ENCODE measurements around the gene YLPM1. TPM values are rescaled to one million over a fixed set of nuclear protein-coding genes. Genes with fewer than 3 reads are reported as not detected.
A peak's percentile ranks its signal among the peaks of the same experiment; 100 is the strongest.

YLPM1 gene
- polyA plus RNA-seq, 1 donor: 52.9 TPM

DNA sequence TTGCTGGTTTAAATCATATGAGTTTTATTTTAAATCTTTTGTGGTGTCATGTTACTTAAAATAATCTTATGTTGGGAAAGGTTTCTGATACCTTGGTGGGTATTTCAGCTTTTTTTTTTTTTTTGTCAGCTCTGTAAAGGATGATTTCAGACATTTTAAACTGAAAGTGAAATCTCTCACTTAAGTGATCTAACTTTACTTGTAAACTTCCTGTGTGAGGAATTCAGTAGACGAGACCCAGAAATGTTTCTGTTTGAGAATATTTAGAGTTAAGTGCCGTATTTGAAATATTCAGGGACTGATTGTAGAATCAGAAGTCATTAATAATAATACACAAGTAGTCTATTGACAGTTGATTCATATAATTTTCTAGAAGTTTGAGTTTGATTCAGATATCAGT lies 75.0 kb downstream of the YLPM1 start:
- no peak overlapping the region for H3K27ac ChIP-seq (ENCODE audit: low read length)
- whole genome bisulfite sequencing (ENCODE audit: insufficient coverage, low lambda C conversion rate): no CpG with 5 or more reads among the region's 2 CpGs

DNA sequence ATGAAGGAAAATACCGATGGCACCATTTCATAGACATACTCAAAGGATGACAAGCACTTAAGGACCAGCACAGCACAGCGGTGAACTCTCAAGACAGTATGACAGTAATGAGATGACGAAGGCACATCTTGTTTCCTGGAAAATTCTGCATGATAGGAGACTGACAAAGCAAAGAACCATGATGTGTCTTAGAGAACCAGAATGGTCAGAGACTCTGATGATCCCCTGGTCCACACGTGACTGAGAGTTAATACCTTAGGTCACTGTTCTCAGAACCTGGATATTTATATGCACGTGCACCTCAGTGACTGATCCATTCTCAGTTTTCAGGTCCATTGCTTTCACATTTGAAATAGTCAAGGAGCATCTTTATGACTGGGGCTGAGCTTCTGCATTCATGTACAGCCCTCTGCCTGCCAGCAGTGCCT lies 77.5 kb downstream of the YLPM1 start:
- Histone ChIP-seq H3K27me3 (ENCODE audit: control insufficient read depth, insufficient read depth, low read length) (no peaks in the 10 kb centered on the region), H3K4me3 (ENCODE audit: low read length) (no peak overlapping the region), H3K9me3 (ENCODE audit: control insufficient read depth, low read depth, low read length) (no peaks in the 10 kb centered on the region), H3K27ac (ENCODE audit: low read length) (no peak overlapping the region), H3K36me3 (ENCODE audit: control insufficient read depth, insufficient read depth, low read length) (peaks cover 10% of the 10 kb centered on the region), H3K4me1 (ENCODE audit: control insufficient read depth, insufficient read depth, low read length) (no peaks in the 10 kb centered on the region)
- 100% methylated on average over 1 of the region's 5 CpGs for WGBS (ENCODE audit: insufficient coverage, low lambda C conversion rate)
- no peak for DNase-seq

More for the DNA sequence above, 75.0 kb downstream of the YLPM1 start:
- H3K27me3 ChIP-seq (ENCODE audit: control insufficient read depth, insufficient read depth, low read length): no peaks in the 10 kb centered on the region
- peaks cover 17% of the 10 kb centered on the region for H3K36me3 ChIP-seq (ENCODE audit: control insufficient read depth, insufficient read depth, low read length)
- no peak overlapping the region for H3K4me3 ChIP-seq (ENCODE audit: low read length)
- no peaks in the 10 kb centered on the region for H3K9me3 ChIP-seq (ENCODE audit: control insufficient read depth, low read depth, low read length)
- no peak for DNase-seq
- no peaks in the 10 kb centered on the region for H3K4me1 ChIP-seq (ENCODE audit: control insufficient read depth, insufficient read depth, low read length)

- Histone ChIP-seq H3K27ac (ENCODE audit: low read length) (no peak overlapping the region), H3K27me3 (ENCODE audit: control insufficient read depth, insufficient read depth, low read length) (no peaks in the 10 kb centered on the region), H3K4me1 (ENCODE audit: control insufficient read depth, insufficient read depth, low read length) (no peaks in the 10 kb centered on the region), H3K4me3 (ENCODE audit: low read length) (no peak overlapping the region), H3K36me3 (ENCODE audit: control insufficient read depth, insufficient read depth, low read length) (peaks cover 7% of the 10 kb centered on the region), H3K9me3 (ENCODE audit: control insufficient read depth, low read depth, low read length) (no peaks in the 10 kb centered on the region)
- no CpG with 5 or more reads among the region's 4 CpGs for WGBS (ENCODE audit: insufficient coverage, low lambda C conversion rate)
- no peak for DNase-seq
Measured at GRCh38 chr14:74841230-74842207, 78.4 kb downstream of the YLPM1 start.

DNA sequence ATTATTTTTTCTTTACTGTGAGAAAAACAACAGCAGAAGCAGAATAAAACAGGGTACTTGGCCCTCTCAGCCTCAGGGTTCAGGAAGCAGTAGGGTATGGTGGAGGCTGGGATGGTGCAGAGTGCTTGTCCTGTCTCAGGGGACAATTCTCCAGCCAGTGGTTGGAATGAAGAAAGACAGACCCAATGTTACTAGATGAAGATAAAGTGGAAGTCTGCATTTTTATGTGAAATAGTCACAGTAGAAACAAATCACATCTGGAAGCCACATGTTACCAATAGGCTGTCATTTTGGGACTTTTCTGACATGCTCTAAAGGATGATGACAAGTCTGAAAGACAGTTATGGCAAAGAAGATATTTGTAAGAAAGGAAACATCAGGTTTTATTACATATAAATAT lies 80.5 kb downstream of the YLPM1 start:
- H3K9me3 ChIP-seq (ENCODE audit: control insufficient read depth, low read depth, low read length): no peaks in the 10 kb centered on the region
- no peaks in the 10 kb centered on the region for H3K4me1 ChIP-seq (ENCODE audit: control insufficient read depth, insufficient read depth, low read length)
- no peak for DNase-seq
- H3K36me3 ChIP-seq (ENCODE audit: control insufficient read depth, insufficient read depth, low read length): peaks cover 5% of the 10 kb centered on the region
- H3K4me3 ChIP-seq (ENCODE audit: low read length): no peak overlapping the region
- no peak overlapping the region for H3K27ac ChIP-seq (ENCODE audit: low read length)
- H3K27me3 ChIP-seq (ENCODE audit: control insufficient read depth, insufficient read depth, low read length): no peaks in the 10 kb centered on the region

DNA sequence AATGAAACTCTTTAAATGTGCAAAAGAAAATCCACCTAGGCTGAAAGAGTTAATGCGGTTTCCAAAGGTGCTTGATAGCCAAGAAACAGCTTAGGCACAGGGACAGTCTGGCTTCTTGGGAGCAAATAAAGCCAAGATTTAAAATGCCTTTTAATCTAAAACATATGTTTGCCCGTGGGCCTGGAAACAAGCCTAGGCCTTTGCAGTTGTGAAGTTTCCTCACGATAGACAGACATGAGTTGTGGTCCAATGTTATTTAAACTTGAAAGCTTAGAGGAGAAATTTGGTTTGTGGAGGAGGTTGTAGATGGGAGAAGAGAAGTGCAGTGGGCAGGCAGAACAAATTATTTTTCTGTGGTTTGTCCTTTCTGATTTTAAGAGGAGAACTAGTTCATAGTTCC lies 83.1 kb downstream of the YLPM1 start:
- no peak overlapping the region for H3K27ac ChIP-seq (ENCODE audit: low read length)

GRCh38 chr14:74846968-74847665 lies 84.0 kb downstream of the YLPM1 start:
- no peak overlapping the region for H3K4me3 ChIP-seq (ENCODE audit: low read length)
- no CpG with 5 or more reads among the region's 1 CpG for WGBS (ENCODE audit: insufficient coverage, low lambda C conversion rate)
- H3K27ac ChIP-seq (ENCODE audit: low read length): no peak overlapping the region
- H3K4me1 ChIP-seq (ENCODE audit: control insufficient read depth, insufficient read depth, low read length): no peaks in the 10 kb centered on the region
- H3K36me3 ChIP-seq (ENCODE audit: control insufficient read depth, insufficient read depth, low read length): no peaks in the 10 kb centered on the region
- no peak for DNase-seq
- no peaks in the 10 kb centered on the region for H3K9me3 ChIP-seq (ENCODE audit: control insufficient read depth, low read depth, low read length)
- H3K27me3 ChIP-seq (ENCODE audit: control insufficient read depth, insufficient read depth, low read length): no peaks in the 10 kb centered on the region

More for the DNA sequence above, 83.1 kb downstream of the YLPM1 start:
- no peaks in the 10 kb centered on the region for H3K27me3 ChIP-seq (ENCODE audit: control insufficient read depth, insufficient read depth, low read length)
- no CpG with 5 or more reads among the region's 3 CpGs for WGBS (ENCODE audit: insufficient coverage, low lambda C conversion rate)
- no peaks in the 10 kb centered on the region for H3K36me3 ChIP-seq (ENCODE audit: control insufficient read depth, insufficient read depth, low read length)
- H3K4me1 ChIP-seq (ENCODE audit: control insufficient read depth, insufficient read depth, low read length): no peaks in the 10 kb centered on the region
- no peak overlapping the region for H3K4me3 ChIP-seq (ENCODE audit: low read length)
- H3K9me3 ChIP-seq (ENCODE audit: control insufficient read depth, low read depth, low read length): no peaks in the 10 kb centered on the region
- DNase-seq: no peak

- no peaks in the 10 kb centered on the region for H3K36me3 ChIP-seq (ENCODE audit: control insufficient read depth, insufficient read depth, low read length)
- peaks cover 1% of the 10 kb centered on the region for H3K4me1 ChIP-seq (ENCODE audit: control insufficient read depth, insufficient read depth, low read length)
- H3K4me3 ChIP-seq (ENCODE audit: low read length): no peak overlapping the region
- no peaks in the 10 kb centered on the region for H3K9me3 ChIP-seq (ENCODE audit: control insufficient read depth, low read depth, low read length)
- no peak for DNase-seq
- H3K27ac ChIP-seq (ENCODE audit: low read length): no peak overlapping the region
- no peaks in the 10 kb centered on the region for H3K27me3 ChIP-seq (ENCODE audit: control insufficient read depth, insufficient read depth, low read length)
- no CpG with 5 or more reads among the region's 2 CpGs for WGBS (ENCODE audit: insufficient coverage, low lambda C conversion rate)
Measured at GRCh38 chr14:74848768-74849167, 85.7 kb downstream of the YLPM1 start.

DNA sequence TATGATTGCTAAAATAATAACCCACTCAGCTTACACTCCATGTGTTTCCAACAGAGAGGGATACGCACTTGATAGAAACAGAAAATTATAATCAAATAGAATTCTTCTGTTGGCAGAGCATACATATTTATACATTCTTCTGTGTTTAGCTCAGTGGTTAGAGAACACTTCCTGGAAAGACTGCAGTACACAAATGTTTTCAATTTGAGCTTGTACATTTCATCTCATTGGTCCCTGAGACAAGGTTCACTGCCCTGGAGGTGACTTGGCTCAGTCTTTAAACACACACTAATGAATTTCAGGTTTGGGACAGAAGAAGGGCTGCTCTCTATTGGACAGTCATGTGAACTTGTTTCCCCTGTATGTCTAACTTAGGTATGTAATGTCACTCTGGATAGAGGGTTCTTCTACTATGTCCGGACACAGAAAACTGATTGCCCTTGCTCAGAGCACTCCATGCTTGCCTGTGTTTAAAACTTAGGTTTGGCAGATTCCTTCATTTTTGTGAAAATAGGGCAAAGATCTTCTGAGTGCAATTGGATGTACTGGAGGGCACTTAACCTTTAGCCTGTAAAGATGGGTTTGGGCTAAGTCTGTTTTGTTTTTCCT lies 89.9 kb downstream of the YLPM1 start:
- peak; percentile 12 to 37 for DNase-seq
- no peaks in the 10 kb centered on the region for H3K9me3 ChIP-seq (ENCODE audit: control insufficient read depth, low read depth, low read length)
- H3K27ac ChIP-seq (ENCODE audit: low read length): peak overlapping the region; percentile 5
- no peaks in the 10 kb centered on the region for H3K36me3 ChIP-seq (ENCODE audit: control insufficient read depth, insufficient read depth, low read length)
- peaks cover 8% of the 10 kb centered on the region for H3K4me1 ChIP-seq (ENCODE audit: control insufficient read depth, insufficient read depth, low read length)
- H3K27me3 ChIP-seq (ENCODE audit: control insufficient read depth, insufficient read depth, low read length): no peaks in the 10 kb centered on the region
- WGBS (ENCODE audit: insufficient coverage, low lambda C conversion rate): no CpG with 5 or more reads among the region's 2 CpGs
- H3K4me3 ChIP-seq (ENCODE audit: low read length): no peak overlapping the region

DNA sequence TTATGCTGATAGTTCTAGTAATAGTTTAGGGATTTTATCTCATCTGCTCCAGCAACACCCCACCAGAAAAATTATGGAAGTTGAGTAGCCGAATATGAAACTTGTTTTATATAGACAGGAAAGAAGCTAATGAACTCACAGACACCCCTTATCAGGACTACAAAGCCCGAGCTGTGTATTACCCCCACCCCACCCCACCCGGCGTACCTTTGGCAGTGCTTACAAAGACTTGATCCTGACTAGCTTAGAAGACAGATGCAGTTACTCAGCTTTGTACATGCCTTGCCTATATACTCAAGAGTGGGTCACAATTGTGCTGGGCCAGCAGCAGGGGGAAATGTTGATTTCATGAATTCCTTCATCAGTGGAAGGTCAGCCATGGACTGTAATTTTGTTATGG lies 90.5 kb downstream of the YLPM1 start:
- Histone ChIP-seq H3K4me1 (ENCODE audit: control insufficient read depth, insufficient read depth, low read length) (peaks cover 8% of the 10 kb centered on the region), H3K9me3 (ENCODE audit: control insufficient read depth, low read depth, low read length) (no peaks in the 10 kb centered on the region), H3K27me3 (ENCODE audit: control insufficient read depth, insufficient read depth, low read length) (no peaks in the 10 kb centered on the region), H3K36me3 (ENCODE audit: control insufficient read depth, insufficient read depth, low read length) (no peaks in the 10 kb centered on the region), H3K4me3 (ENCODE audit: low read length) (no peak overlapping the region), H3K27ac (ENCODE audit: low read length) (peak overlapping the region; percentile 5)
- WGBS (ENCODE audit: insufficient coverage, low lambda C conversion rate): no CpG with 5 or more reads among the region's 4 CpGs
- DNase-seq: peak in 1 of 2 donors; percentile 20

DNA sequence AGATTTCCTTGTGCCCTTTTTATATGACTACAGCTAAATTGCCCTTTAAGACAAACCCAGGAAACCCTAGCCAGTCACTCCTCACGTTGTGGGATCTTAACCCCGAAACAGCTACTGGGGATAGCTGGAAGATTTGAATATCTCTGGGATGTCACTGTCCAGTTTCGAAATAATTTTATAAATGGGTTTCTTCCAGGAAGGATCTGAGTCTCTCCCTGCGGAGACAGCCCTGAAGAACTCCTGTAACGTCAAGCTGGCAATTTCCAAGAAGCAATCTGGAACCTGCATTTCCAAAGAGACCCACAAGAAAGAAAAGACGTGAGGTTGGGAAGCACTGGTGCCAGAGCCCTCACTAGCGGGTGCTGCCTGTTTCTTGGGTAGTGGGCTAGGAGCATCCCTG lies 91.9 kb downstream of the YLPM1 start:
- no peak for DNase-seq
- no peaks in the 10 kb centered on the region for H3K36me3 ChIP-seq (ENCODE audit: control insufficient read depth, insufficient read depth, low read length)
- H3K27ac ChIP-seq (ENCODE audit: low read length): no peak overlapping the region
- no CpG with 5 or more reads among the region's 7 CpGs for WGBS (ENCODE audit: insufficient coverage, low lambda C conversion rate)
- peaks cover 8% of the 10 kb centered on the region for H3K4me1 ChIP-seq (ENCODE audit: control insufficient read depth, insufficient read depth, low read length)
- H3K4me3 ChIP-seq (ENCODE audit: low read length): no peak overlapping the region
- H3K27me3 ChIP-seq (ENCODE audit: control insufficient read depth, insufficient read depth, low read length): no peaks in the 10 kb centered on the region
- no peaks in the 10 kb centered on the region for H3K9me3 ChIP-seq (ENCODE audit: control insufficient read depth, low read depth, low read length)

Measured in large intestine (tissue), 3 donors.